GM13977 (cell line): Measurements from ENCODE around the gene CYTH1.

ENCODE experiments used
- DNase-seq: peaks from one replicate; pipeline ENCODE4 v3.0.0; 2012; ENCODE audit warnings: low spot score
- in situ Hi-C: fragments of 300-500 bp; cut with MboI; formaldehyde crosslinking; loops from one replicate; pipeline ENCODE4 v1.12.0; 2022; ENCODE audit warnings: low sequenced_read_pairs, low pct_unique_long_range_greater_than_20kb, mixed read lengths, inconsistent platforms; ENCODE audit not compliant: unreplicated experiment
- TF ChIP-seq, protein P1 (sequence below): IDR thresholded peaks from 2 replicates; pipeline ENCODE4 v1.5.1; 2012; ENCODE audit warnings: mild to moderate bottlenecking, control low read depth; ENCODE audit not compliant: insufficient read depth; ENCODE audit errors: extremely low read depth, missing control alignments

The CYTH1 gene

DNA sequence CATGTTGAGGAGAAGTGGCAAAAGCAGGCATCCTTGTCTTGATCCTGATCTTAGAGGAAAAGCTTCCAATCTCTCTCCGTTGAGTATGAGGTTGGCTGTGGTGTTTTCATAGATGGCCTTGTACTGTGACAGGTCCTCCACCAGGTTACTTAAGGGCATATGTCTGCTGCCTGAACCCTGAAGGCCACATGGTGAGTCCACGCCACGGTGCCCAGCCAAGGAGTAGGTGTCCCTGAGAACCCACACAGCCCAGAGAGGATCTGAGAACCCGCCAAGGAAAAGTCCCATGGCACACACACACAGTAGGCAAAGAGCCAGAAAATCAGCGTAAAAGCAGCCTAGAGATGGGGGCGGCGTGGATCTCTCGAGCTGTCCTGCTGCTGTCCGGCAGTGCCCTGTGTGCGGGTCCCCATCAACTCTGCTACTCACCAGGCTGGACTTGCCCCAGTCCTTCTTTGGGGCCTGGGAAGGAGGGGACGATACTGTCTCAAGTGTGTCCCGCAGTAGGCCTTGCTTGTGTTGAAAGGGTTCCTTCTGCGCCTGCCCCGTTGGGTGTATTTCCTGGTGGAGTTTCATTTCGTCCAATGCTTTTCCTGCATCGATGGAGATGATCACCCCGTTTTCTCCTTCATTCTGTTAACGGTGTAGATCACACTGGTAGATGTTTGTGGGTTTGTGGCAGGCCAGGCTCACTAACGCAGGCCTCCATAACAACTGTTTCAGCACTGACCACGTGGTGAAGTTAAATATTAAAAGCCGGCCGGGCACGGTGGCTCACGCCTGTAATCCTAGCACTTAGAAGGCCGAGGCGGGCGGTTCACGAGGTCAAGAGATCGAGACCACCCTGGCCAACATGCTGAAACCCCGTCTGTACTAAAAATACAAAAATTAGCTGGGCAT, 114.1 kb downstream of the CYTH1 start:
- DNase-seq: no peak
- in situ Hi-C loops: no loop called here
- TF ChIP-seq, protein P1, sequence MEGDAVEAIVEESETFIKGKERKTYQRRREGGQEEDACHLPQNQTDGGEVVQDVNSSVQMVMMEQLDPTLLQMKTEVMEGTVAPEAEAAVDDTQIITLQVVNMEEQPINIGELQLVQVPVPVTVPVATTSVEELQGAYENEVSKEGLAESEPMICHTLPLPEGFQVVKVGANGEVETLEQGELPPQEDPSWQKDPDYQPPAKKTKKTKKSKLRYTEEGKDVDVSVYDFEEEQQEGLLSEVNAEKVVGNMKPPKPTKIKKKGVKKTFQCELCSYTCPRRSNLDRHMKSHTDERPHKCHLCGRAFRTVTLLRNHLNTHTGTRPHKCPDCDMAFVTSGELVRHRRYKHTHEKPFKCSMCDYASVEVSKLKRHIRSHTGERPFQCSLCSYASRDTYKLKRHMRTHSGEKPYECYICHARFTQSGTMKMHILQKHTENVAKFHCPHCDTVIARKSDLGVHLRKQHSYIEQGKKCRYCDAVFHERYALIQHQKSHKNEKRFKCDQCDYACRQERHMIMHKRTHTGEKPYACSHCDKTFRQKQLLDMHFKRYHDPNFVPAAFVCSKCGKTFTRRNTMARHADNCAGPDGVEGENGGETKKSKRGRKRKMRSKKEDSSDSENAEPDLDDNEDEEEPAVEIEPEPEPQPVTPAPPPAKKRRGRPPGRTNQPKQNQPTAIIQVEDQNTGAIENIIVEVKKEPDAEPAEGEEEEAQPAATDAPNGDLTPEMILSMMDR: no peak

DNA sequence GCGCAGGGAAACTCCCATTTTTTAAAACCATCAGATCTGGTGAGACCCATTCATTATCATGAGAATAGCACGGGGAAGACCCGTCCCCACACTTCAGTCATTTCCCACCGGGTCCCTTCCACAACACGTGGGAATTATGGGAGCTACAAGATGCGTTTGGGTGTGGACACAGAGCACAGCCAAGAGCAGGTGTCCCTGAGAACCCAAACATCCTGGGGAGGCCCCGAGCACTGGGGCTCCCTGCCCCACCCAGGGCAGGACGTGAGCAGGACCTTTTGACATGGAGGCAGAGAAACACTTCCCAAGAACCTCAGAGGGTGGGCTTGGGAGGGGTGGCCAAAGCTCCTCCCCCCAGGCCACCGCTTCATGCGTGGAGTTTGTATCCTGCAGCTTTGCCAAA, 115.0 kb downstream of the CYTH1 start:
- TF ChIP-seq, protein P1: no peak
- no peak for DNase-seq
- in situ Hi-C loops: no loop called here

DNA sequence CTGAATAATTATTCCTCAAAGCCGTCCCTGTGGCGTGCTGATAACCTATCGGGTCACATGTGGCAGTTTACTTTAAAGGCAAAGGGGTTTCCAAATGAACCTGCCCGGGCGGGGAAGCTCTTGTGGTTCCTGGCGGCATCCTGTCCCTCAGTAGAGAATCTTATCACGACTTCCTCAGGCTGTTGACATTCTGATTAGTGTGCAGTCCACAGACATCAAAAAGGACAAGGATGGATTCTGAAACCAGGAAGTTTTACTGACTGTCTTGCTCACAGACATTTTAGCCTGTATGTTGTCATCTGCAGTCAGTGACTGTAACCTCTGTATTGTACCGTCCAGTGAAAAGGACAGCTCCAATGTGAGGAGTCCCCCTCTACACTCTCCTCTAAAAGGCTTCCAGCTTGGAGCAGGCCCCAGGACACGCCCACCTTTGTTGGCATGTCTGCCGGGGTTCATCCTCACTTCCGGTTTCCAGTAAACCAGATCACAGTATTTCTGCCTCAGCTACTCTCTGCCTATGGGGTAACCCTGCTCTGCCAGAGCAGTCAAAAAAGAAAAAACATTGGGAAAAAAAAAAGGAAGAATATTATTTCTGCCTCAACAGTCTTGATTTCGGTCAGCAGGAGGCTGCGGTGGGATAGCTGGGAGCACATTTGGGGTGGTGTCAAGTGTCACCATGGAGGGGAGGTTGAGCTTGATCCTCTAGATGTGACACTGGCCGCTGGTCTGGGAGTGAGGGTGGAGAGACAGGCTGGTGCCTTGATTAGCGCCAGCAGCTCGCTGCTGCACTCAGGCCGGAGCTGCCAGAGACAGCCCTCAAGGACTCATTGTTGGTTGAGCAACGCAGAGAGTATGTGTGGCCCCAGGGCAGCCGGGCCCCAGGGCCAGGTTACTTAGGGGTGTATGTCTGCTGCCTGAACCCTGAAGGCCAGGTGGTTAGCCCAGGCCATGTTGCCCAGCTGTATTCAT, 115.8 kb downstream of the CYTH1 start:
- no peak for DNase-seq
- in situ Hi-C loops: no loop called here
- TF ChIP-seq, protein P1: no peak

DNA sequence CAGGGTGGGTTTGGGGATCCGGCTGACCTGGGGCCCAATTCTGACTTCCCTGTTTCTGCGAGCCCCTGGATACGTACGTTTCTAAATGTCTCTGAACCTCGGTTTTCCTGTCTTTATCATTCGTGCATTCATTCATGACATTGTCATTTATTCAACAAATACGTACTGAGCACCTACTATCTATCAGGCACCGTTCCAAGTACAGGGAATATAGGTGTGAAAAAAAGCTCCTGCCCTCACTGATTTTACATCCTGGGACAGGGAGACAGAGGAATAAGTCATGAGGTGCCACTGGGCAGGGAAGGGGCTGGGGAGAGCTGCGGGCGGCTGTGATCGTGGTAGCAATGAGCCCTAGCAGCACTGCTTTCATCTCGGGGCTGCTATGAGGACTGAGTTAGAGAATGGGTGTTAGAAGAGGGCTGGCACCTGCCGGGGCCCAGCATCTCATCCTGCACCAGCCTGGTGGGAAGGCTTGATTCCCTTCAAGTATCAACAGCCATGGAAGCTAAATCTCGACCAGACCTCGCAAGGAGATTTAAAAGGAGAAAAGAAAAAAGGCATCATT, 116.6 kb downstream of the CYTH1 start:
- TF ChIP-seq, protein P1: no peak
- DNase-seq: no peak
- in situ Hi-C loops: no loop called here

DNA sequence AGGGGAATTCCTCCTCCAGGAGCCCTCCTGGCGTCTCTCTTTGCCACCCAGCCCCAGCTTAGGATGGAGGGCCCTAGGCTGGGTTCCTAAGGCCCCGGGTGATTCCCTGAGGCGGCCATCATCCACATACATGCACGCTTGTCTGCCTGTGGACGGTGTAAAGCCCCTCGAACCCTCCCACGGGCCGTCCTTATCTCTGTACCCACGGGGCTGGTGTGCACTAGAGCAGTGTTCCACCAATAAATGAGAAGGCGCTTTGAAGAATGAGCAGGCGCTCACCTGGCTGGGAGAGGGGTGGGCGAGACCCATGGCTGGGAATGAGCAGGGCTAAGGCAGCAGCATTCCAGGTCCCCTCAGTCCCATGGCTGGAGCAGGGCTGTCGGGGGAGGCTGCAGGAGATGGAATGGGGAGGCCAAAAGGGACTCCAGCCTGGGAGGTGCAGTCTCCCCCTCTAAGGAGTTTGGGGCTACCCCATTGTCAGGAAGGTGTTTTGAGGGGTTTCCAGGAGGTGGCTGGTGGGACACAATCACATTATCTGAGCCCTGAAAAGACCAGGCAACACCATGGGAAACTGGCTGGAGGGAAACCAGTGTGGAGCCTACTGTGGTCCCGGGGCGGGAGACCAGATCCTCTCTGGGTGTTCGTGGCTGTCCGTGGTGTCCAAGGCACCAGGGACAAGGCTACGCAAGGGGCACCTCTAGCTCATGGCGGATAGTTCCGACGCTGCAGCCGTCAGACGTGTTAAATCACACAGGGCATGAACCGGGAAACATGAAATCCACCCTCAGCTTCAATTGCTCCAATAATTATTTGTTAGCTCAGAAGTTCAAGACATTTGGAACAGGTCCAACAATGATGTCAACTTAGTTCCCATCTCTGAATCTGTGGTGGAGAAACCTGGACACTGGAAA, 117.3 kb downstream of the CYTH1 start:
- no peak for DNase-seq
- TF ChIP-seq, protein P1: no peak
- in situ Hi-C loops: no loop called here
